CD1c-positive myeloid dendritic cell (primary cell): ENCODE data around the gene WNT9B.
A peak's percentile ranks its signal among the peaks of the same experiment; 100 is the strongest.

Experiments
- DNase-seq: peaks from one replicate; pipeline ENCODE4 v3.0.0-alpha.2; 2016; ENCODE audit errors: extremely low spot score

Gene WNT9B, protein sequence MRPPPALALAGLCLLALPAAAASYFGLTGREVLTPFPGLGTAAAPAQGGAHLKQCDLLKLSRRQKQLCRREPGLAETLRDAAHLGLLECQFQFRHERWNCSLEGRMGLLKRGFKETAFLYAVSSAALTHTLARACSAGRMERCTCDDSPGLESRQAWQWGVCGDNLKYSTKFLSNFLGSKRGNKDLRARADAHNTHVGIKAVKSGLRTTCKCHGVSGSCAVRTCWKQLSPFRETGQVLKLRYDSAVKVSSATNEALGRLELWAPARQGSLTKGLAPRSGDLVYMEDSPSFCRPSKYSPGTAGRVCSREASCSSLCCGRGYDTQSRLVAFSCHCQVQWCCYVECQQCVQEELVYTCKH

DNA sequence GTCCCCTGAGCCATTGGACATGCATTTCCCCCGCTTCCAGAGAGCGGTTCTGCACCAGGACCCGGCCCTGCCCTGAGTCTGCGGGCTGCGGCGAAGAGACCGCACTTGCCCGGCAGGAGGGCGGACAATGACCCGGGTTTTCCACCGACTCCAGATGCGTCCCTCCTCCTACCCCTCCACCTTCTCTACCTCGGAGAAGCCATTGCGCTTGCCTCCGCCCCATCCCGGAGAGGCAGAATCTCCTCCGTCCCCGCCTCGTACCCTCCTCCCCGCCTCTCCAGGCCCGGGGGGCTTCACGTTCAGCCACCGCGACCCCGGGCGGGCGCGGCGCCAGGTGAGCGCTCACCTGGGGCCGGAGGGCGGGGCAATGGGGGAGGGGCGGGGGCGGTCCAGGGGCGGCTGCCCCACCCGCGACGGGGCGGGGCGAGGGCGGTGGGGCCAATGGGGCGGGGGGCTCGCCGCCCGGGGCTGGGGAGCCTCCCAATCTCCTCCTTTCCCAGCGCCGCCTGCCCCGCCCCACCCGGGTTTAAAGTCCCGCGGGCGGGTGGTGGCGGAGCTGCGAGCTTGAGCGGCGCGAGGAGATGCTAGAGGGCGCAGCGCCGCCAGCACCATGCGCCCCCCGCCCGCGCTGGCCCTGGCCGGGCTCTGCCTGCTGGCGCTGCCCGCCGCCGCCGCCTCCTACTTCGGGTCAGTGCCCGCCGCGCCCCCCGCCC is at the start of gene WNT9B:
Gene WNT9B, plus strand, starts transcription at position 555 of the 713 bp plus-strand sequence. Its CDS starts 56 bp downstream, at position 611.
- no peak for DNase-seq

DNA sequence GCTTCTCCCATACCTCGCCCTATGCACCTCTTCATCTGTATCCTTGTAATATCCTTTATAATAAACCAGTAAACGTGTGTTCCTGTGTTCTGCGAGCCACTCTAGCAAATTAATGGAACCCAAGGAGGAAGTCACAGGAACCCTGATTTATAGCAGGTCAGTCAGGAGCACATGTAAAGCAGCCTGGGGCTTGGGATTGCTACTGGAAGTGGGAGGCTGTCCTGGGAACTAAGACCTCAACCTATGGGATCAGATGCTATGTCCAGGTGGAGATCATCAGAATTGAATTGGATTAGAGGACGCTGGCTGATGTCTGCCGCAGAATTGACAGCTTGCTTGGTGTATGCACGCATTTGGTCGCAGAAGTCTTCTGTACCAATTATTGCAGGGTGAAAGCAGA is 48.6 kb upstream of the WNT9B start:
- DNase-seq = no peak

DNA sequence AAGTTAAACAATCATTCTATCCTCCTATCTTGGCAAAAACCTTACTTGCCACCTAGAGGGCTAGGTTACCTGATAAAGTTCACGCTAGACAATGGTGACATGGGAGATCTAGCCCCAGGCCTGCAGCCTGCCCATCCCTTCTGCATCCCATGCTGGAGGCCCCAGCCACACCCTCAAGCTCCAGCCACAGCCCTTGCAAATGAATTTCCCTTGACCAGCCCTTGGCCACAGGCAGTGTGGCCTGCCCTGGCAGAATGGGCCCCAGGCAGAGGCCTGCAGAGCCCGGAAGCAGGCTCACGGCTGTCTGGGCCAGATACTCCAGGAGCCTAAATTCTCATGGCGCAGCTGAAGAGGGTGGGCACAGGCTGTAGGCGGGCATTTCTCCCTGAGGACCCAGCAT is 47.8 kb upstream of the WNT9B start:
- DNase-seq = no peak

DNA sequence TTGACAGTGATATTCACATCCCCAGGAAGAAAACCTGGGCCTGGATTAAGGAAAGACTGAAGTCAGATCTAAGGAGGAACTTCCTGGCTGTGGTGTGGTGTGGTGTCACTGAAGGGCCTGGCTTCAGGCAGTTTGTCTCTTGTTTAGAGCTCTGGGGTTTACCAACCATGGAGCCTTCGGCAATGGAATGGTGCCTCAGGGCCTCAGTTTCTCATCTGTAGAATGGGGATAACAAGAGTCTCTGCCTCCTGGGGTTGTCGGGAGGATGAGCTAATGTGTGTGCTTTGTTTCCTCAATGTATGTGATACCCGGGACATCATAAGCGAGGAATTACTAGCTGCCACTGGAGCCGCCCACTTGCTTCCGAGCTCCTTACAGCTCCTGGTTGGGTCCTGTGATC is 45.6 kb upstream of the WNT9B start:
- no peak for DNase-seq

DNA sequence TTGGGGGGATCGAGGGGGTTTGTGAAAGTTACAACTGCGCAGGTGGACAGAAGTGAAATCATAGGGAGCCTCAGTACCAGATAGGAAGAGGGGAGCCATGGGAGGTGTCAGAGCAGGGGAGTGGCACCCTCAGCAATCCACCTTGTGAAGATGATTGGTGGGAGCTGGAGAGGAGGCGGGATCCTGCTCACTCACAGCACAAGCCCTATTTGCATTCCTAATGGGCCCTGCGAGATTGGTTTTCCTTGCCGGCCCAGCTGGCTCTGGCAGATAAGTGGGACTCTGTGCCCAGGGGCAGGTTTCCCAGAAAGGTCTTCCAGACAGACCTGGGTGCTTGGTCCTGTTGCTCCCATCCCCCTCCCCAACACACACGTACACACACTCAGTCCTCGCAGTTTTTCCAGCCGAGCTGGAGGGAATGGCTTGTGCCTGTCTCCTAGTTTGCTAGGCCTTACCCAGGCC is 42.2 kb upstream of the WNT9B start:
- DNase-seq = no peak

DNA sequence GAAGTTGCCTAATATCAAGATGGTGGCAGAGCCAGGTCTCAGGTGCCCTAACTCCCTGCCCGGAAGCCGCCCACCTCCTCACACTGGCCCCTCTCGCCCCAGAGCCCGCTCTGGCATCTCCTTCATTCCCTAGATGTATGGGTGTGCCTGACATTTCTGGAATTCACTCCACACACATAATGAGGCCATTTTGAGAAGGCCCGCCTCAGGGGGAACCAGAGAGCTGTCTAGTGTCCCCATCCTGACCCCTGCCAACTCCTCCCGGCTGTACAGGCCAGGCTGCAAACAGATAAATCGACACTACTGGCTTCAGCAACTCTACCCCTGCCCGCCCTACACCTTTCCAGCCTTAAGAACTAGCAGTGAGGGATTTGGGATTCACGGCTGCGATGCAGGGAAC is 40.5 kb upstream of the WNT9B start:
- no peak for DNase-seq

DNA sequence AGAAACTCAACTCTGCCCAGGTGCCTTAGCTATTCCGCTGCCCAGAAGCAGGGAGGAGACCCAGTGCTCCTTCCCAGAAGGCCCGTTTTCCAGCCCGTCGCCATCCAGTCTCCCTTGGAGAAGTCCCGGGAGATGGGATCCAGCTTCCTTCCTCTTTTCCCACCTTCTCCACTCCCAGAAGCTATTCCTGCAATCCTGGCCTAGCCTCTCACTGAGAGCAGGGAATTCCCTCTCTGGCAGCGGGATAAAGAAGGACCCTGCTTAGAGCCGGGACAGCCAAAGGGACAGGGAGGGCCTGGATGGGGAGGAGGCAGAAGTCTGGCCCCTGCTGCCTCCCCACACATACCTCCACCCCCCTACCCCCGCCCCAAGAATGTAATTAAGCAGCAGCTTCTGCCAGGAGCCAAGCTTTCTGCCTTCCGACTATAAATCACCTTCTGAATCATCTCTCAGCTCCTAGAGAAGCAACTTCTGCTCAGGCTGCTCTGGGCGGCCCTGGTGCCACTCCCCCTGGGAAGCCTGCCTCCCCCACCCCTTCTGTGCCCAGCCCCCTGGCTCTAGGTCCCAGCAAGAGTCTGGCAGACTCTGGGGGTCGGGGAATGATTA is 39.3 kb upstream of the WNT9B start:
- DNase-seq = no peak

DNA sequence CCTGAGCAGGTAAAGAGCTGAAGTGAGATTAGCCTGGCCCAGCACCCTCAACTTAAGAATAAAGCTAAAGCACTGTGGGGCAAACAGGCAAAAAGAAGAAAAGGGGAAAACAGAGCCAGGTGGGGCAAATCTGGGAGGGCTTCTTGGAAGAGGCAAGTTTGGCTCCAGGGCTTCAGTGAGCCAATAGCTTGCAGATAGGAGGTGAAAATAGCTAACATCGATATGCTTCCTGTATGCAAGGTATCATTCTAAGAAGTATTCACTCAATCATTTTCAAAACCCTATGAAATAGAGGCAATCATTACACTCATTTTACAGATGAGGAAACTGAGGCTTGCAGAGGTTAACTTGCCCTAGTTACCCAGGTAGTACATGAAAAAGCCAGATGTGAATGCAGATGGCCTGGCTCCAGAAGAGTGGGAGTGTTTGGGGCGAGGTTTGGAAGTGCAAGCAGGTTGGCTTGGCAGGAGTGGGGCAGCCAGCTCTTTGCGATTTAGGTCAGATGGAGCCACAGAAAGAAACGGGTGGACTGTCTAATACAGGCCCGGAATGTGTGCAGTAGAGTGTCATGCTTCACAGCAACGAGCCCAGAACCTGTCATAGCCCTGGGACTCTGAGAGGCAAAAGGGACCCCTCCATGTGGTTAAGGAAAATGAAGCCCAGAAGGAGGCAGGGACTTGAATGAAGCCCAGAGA is 38.6 kb upstream of the WNT9B start:
- DNase-seq = no peak

DNA sequence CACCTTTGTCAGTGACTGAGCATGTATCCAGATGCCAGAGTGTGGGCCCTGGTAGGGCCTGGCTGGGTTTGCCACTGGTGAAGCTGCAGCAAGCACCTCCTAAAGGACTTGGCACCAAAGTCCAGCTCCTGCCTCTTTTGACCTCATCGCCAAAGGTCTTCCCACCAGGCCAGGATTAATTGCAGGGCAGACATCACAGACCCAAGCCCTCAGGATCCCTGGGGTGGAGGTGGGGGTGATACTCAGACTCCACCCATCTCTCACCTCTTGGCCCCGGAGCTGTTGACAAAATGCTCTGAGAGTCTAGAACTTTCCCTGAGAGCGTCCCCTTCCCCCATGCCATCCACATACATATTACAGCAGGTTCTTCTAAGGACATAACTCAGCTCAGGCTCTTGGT is 37.5 kb upstream of the WNT9B start:
- no peak for DNase-seq

DNA sequence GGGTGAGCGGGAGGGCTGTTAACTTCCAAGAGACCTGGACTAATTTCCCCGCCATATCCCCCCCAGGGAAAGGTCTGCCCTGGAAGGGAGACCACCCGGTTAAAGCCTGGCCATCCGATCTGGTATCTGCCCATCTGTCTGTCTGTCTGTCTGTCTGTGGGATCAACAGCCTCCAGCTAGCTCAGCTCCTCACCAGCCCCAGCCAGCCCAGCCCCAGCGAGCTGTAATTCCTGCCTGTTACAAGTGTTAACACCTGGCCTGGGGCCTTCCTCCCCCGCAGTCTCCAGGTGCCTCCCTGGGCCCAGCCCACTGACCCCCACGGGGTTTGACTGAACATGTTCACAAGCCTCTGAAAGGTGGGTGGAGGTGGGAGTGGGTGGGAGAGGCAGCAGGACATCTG is 36.9 kb upstream of the WNT9B start:
- no peak for DNase-seq

DNA sequence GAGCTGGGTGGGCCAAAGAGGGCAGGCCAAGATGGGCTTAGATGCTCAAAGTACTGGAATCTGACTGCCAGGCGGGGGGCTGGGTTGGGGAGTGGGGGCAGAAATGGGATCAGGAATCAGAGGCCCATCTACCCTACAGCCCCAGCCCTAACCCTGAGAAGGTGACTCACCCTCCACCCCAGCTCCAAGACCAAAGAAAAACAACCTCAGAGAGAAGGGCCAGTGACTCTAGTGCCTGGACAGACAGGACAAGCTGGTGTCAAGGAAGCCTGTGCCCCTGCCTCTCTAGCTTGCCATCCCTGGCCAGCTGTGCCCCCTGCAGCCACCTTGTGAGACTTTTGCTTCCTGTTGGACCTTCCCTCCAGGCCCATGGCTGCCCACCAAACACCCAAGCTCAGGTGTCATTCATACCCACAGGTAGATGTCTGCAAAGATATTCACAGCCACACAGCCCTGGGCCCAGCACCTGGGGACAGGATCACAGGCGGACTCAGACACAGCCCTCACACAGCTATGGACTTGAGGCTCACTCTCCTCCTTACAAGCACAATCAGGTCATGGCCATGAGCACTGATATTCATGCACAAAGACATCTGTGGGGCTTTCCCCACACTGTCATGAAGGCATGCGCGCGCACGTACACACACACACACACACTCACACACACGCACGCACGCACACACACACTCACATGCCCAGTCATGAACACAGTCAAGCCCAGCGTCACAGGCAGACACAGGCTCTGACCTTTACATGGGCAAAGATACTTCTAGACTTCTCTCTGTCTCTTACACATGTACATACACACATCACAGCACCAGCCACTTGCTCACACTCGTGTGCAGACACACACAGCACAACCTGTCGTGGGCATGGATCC is 35.7 kb upstream of the WNT9B start:
- no peak for DNase-seq

DNA sequence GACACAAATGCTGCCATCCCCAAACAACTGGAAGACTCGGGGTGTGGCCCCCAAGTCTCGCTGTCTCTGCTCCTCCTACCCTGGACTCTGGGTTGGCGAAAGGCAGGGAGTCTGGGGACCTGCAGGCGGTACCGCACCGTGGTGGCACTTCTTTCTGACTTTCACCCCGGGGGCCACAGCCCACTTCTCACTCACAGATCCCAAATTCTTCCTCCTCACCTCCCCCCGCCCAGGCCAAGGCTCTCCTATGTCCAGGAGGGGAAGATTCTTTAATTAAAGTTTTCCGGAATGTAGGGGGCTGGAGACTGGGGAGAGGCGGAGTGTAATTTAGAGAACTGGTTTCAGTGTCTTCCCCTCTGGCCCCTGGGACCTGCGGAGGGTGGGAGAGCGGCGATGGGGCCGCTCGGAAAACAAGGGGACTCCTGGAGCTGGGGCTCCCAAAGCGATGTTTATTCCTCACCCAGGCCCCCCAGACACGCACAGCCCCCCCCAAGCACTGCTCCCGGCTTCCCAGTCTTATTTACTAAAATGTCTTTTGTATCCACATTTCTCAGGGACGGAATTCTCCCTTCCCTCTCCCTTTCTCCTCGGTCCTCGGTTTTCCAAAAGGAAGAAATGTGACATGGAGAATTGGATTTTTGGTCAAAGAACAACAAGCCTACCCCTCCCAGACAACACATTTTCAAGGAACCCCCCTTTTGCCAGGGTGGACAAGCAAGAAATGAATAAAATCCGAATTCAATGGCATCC is 34.1 kb upstream of the WNT9B start:
- DNase-seq = no peak

DNA sequence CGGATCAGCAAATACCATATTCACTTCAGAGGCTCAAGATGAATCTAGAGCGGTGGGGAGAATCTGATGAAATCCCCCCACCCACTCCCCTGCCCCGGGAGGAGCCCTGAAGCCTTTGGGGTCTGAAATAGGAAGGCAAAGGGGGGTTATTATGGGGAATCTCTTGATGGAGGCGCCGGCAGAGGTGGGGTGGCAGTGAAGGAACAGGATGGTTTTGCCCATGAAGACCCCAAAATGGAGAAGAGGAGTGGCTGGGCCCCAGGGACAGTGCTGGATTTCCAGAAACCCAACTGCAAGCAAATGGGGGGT is 33.5 kb upstream of the WNT9B start:
- DNase-seq = no peak

DNA sequence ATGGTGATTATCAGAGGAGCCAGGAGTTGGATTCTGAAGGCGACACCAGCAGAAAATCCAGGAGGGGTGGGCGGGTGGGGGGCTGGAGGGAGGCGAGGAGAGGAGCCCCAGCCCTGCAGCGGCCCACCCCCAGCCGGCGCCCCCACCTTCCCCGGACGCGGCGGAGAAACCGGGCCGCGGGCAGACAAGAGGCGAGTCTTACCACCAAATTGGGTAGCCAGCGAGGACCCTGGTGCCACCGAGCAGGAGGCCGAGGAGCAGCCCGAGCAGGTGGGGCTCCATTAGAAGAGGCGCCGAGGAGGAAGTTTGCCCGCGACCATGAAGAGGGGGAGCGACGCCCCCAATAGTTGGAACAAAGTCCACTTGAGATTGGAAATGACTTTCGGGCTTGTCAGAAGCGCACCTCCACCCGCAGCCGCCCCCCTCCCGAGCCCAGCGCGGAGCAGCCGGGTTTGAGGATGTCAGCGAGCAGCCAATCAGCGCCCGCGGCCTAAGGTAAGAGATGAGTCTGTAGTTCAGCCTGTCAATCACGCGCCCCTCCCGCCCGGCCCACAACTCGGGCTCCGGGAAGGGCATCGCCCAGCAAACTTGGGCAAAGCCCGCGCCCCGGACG is 33.0 kb upstream of the WNT9B start, which contains the start of gene WNT3:
Gene WNT3, minus strand, starts transcription at position 377 of the 613 bp plus-strand sequence. Its CDS starts 95 bp downstream, at position 282.
- peak; percentile 32 for DNase-seq

DNA sequence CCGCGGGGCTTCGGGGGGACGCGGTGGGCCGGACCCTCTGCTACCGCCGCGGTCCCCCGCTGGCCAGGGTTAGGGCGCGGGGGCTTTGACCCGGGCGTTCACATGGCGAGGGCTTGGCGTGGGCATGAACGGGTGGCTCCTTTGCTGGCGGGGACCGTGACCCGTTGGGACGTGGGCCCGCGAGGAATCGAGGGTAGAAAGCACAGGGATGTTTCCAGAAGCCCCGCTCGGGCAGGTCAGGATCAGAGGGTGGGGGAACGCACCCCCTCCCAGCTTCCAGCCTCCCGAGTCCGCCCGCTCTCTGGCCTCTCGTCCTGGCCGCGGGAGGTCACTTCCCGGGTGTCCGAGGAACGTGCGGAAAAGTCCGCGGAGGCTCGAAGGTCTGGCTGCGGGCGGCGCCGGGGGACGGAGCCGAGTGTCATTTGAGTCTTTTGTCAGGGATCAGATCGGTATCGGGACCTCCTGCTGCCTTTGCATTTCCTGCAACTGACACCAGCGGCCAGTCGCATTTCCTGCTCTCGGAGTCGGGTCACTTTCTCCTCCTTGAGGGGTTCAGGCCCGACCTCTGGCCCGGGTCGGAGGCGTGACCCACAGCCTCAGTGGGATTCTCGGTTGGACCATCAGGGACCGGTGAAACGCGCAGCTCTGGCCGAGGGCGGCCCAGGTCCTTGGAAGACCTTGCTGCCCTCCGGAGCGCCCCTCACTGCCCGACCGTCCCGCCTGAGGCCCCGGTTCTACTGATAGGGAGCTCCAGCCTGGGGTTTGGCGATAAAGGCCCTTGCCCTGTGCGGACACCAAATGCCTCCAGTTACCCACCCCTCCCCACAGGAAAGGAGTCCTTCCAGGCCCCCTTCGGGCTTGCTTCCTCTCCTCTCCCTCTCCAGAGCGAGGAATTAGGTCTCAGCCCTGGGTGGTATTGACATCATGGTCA is 32.2 kb upstream of the WNT9B start:
- DNase-seq = no peak

DNA sequence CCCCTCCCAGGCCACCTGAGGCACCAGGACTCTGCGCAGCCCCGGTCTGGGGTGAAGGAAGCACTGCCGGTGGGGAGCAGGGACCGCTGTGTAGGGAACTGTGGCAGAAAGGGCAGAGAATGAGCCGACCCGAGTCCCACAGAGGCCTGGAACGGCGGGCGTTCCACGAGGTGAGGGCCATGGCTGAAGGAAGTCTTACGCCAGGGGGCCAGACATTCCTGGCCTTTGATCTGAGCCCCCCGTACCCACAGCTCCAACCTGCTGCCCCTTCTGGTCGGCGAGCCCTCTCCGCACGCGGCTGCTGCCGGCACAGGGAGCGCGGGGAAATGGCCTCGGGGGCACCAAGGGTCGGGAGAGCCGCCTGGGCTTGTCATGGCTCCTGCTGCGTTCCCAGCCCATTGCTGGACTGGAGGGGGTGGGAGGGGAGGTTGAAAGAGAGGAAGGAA is 31.5 kb upstream of the WNT9B start:
- no peak for DNase-seq

DNA sequence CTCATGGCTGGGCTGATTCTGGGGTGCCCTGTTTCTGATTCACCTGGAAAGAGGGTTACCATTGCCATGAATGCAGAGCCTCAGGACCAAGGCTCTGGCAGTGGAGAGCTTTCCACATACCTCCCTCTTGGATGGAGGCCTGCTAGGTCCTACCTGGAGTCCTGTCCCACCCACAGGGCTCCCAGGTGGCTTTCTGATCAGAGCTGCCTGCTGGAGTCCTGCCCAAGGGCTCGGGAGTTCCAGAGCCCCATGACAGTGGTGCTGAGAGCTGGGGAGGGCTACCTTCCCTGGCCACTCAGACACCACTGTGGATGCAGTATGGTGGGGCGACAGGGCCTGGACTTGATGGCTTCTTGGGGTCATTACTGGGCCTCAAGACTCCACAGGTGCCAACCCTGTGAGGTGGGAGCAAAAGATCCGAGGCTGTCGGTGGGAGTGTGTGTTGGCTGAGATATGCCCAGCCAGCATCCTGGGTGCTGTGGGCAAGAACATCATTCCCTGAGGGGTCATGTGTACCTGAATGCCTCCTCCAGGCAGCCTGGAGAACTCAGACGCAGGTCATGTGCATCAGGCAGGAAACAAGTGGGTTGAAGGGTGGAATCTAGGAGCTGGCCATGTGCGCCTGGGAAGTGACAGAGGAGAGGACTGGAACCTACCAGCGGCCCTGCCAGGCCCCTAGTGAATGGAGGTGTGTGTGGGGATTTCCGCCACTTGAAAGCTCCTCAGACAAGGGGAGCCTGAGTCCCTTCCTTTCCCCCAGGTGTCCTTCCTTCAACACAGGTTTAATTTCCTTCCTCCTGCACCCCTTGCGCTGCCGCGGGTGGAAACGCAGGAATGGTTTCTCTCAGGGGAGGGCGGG is 30.6 kb upstream of the WNT9B start:
- no peak for DNase-seq
